C4-2B (cell line): ENCODE results near the gene LRTM2.

Experiments
- CTCF ChIP-seq: fragments of 450-650 bp; conservative IDR thresholded peaks from 2 replicates; pipeline ENCODE4 v1.5.1; 2017; ENCODE audit warnings: mild to moderate bottlenecking
- ZFX ChIP-seq: fragments of 450-650 bp; IDR thresholded peaks from 2 replicates; pipeline ENCODE4 v1.6.1; 2017

GRCh38 chr12:1843641-1844005 lies 23.3 kb downstream of the LRTM2 start:
- TF ChIP-seq CTCF: no peak
- no peak for TF ChIP-seq ZFX
